DOHH2 (cell line): Measurements from ENCODE around the gene PRKCQ.

Experiments used
- H3F3A ChIP-seq: fragments of 200-600 bp; sonication (generic), shearing (Covaris generic); 2 replicates; pipeline ENCODE4 v1.6.0; 2016; ENCODE audit warnings: antibody characterized with exemption, mild to moderate bottlenecking; ENCODE audit not compliant: control insufficient read depth, insufficient read depth
- H3K27ac ChIP-seq: fragments of 200-600 bp; sonication (generic); 2 replicates; pipeline ENCODE4 v1.5.1; 2014; ENCODE audit warnings: low read depth, mild to moderate bottlenecking, low read length, moderate library complexity
- H3K27me3 ChIP-seq: fragments of 200-600 bp; sonication (generic); 2 replicates; pipeline ENCODE4 v1.6.1; 2014; ENCODE audit warnings: mild to moderate bottlenecking, low read length, mixed read lengths; ENCODE audit not compliant: control insufficient read depth
- H3K36me3 ChIP-seq: fragments of 200-600 bp; sonication (generic); 2 replicates; pipeline ENCODE4 v1.6.1; 2014; ENCODE audit warnings: mild to moderate bottlenecking, low read length, moderate library complexity, mixed read lengths; ENCODE audit not compliant: control insufficient read depth
- H3K4me1 ChIP-seq: fragments of 200-600 bp; sonication (generic); 2 replicates; pipeline ENCODE4 v1.6.1; 2014; ENCODE audit warnings: mild to moderate bottlenecking, low read length, mixed read lengths; ENCODE audit not compliant: control insufficient read depth
- H3K4me2 ChIP-seq: fragments of 200-600 bp; sonication (generic); 2 replicates; pipeline ENCODE4 v1.6.0; 2014; ENCODE audit warnings: mild to moderate bottlenecking, low read length, moderate library complexity
- H3K4me3 ChIP-seq: fragments of 200-600 bp; sonication (generic); 2 replicates; pipeline ENCODE4 v1.5.1; 2014; ENCODE audit warnings: mild to moderate bottlenecking, low read length, mixed read lengths
- H3K79me2 ChIP-seq: fragments of 200-600 bp; sonication (generic); 2 replicates; pipeline ENCODE4 v1.6.1; 2014; ENCODE audit warnings: mild to moderate bottlenecking, low read length, mixed read lengths; ENCODE audit not compliant: control insufficient read depth
- H3K9me2 ChIP-seq: fragments of 200-600 bp; sonication (generic); replicated peaks from 2 replicates; pipeline ENCODE4 v1.6.1; 2014; ENCODE audit warnings: mild to moderate bottlenecking, low read length, mixed read lengths; ENCODE audit not compliant: control insufficient read depth
- H3K9me3 ChIP-seq: fragments of 200-600 bp; sonication (generic); 2 replicates; pipeline ENCODE4 v1.6.1; 2014; ENCODE audit warnings: antibody characterized with exemption, low read length, mixed read lengths; ENCODE audit not compliant: control insufficient read depth, insufficient read depth
- H4K20me1 ChIP-seq: fragments of 200-600 bp; sonication (generic); 2 replicates; pipeline ENCODE4 v1.6.0; 2014; ENCODE audit warnings: low read depth, mild to moderate bottlenecking, antibody characterized with exemption, low read length, moderate library complexity; ENCODE audit not compliant: control insufficient read depth, insufficient read depth
- EZH2phosphoT487 ChIP-seq: fragments of 200-600 bp; sonication (generic); IDR thresholded peaks from 2 replicates; pipeline ENCODE4 v1.6.1; 2017; ENCODE audit warnings: borderline replicate concordance, mild to moderate bottlenecking, antibody characterized with exemption, low read length, moderate library complexity, mixed read lengths
- TF ChIP-seq, protein P1 (sequence below): fragments of 200-600 bp; sonication (generic); IDR thresholded peaks from one replicate; pipeline ENCODE4 v1.5.1; 2014; ENCODE audit warnings: antibody characterized with exemption, mild to moderate bottlenecking, low read depth, low read length; ENCODE audit not compliant: poor library complexity, severe bottlenecking

Gene PRKCQ

DNA sequence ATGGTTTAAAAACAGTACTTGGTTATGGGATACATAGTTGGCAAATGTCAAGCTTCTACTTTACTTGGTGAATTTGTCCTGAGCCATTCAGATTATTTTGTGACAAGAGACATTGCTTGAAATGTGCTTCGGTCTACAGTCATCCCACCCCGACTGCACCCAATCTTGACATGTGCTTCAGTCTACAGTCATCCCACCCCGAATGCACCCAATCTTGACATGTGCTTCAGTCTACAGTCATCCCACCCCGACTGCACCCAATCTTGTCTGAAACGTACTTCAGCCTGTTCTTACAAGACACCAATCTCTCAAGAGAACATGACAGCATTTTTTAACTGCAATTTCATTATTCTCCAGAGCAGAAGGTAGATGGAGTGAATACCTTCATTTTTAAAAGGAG, 47.8 kb downstream of the PRKCQ start:
- TF ChIP-seq, protein P1, sequence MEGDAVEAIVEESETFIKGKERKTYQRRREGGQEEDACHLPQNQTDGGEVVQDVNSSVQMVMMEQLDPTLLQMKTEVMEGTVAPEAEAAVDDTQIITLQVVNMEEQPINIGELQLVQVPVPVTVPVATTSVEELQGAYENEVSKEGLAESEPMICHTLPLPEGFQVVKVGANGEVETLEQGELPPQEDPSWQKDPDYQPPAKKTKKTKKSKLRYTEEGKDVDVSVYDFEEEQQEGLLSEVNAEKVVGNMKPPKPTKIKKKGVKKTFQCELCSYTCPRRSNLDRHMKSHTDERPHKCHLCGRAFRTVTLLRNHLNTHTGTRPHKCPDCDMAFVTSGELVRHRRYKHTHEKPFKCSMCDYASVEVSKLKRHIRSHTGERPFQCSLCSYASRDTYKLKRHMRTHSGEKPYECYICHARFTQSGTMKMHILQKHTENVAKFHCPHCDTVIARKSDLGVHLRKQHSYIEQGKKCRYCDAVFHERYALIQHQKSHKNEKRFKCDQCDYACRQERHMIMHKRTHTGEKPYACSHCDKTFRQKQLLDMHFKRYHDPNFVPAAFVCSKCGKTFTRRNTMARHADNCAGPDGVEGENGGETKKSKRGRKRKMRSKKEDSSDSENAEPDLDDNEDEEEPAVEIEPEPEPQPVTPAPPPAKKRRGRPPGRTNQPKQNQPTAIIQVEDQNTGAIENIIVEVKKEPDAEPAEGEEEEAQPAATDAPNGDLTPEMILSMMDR = no peak
- no peak for TF ChIP-seq EZH2phosphoT487
- Histone ChIP-seq H3F3A (no peaks in the 10 kb centered on the region), H4K20me1 (no peaks in the 10 kb centered on the region), H3K9me2 (no peaks in the 10 kb centered on the region), H3K4me2 (no peak overlapping the region), H3K79me2 (no peaks in the 10 kb centered on the region), H3K36me3 (no peaks in the 10 kb centered on the region), H3K27me3 (no peaks in the 10 kb centered on the region), H3K27ac (no peak overlapping the region), H3K4me1 (no peaks in the 10 kb centered on the region), H3K4me3 (no peak overlapping the region), H3K9me3 (no peaks in the 10 kb centered on the region)

DNA sequence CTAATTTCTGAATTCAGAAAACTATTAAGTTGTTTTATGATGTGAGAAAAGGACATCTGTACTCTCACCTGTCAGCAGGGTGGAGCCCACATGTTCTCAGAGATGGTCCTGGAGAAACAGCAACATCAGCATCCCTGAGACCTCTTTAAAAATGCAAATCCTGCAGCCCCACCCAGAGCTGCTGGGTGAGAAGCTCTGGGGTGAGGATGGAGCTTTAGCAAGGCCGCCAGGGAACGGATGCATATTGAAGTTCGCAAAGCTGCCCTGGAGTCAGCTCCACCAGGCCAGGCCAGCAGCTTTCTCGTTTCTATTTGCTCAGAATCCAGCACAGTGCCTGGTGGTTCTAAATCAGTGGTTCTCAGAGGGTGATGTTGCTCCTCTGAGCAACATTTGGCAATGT, 49.1 kb downstream of the PRKCQ start:
- no peaks in the 10 kb centered on the region for H3K9me3 ChIP-seq
- no peak overlapping the region for H3K4me2 ChIP-seq
- H3F3A ChIP-seq = no peaks in the 10 kb centered on the region
- no peak overlapping the region for H3K27ac ChIP-seq
- H3K9me2 ChIP-seq = no peaks in the 10 kb centered on the region
- no peak for TF ChIP-seq EZH2phosphoT487
- TF ChIP-seq, protein P1 = no peak
- no peaks in the 10 kb centered on the region for H3K36me3 ChIP-seq
- no peaks in the 10 kb centered on the region for H3K27me3 ChIP-seq
- no peaks in the 10 kb centered on the region for H3K4me1 ChIP-seq
- H3K79me2 ChIP-seq = no peaks in the 10 kb centered on the region
- H3K4me3 ChIP-seq = no peak overlapping the region
- H4K20me1 ChIP-seq = no peaks in the 10 kb centered on the region

DNA sequence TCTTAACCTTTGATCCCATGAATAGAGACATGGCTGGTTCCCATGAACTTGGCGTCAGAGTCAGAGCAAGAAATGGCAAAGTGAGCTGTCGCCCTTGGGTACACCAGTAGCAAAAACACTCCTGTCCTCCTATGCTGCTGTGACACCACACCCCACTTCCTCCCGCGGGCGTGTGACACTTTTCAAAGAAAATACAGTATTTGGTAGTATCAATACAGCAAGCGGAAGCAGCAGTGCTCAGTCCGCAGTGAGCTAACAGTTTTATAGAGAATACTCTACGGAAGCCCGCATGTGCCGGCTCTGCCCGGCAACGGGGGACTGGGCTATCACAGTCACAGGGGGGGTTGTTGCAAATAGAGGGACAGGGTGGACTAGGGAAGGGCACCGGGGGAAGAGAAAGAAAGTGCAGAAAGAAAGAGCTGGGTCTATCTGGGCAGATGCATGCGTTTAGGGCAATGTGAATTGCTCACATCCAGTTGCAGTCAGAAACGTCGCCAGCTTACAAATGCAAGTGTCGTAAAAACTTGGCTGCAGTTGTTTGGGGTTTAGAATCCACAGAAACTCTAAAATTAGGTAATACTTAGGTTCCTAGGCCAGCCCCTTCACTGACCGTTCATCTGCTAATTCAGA, 49.8 kb downstream of the PRKCQ start:
- H3K9me2 ChIP-seq = no peaks in the 10 kb centered on the region
- no peaks in the 10 kb centered on the region for H3F3A ChIP-seq
- H3K79me2 ChIP-seq = no peaks in the 10 kb centered on the region
- no peaks in the 10 kb centered on the region for H3K9me3 ChIP-seq
- H3K27ac ChIP-seq = no peak overlapping the region
- no peaks in the 10 kb centered on the region for H3K4me1 ChIP-seq
- H3K4me3 ChIP-seq = no peak overlapping the region
- H4K20me1 ChIP-seq = no peaks in the 10 kb centered on the region
- H3K27me3 ChIP-seq = no peaks in the 10 kb centered on the region
- no peaks in the 10 kb centered on the region for H3K36me3 ChIP-seq
- TF ChIP-seq, protein P1 = no peak
- no peak for TF ChIP-seq EZH2phosphoT487
- no peak overlapping the region for H3K4me2 ChIP-seq
